Measurements from ENCODE around the gene ENPEP. TPM values are rescaled to one million over a fixed set of nuclear protein-coding genes. Genes with fewer than 3 reads are reported as not detected.

ENPEP gene
- total and polyA plus RNA-seq, 4 donors: 4.5 to 41.5 (median 25.5) TPM

DNA sequence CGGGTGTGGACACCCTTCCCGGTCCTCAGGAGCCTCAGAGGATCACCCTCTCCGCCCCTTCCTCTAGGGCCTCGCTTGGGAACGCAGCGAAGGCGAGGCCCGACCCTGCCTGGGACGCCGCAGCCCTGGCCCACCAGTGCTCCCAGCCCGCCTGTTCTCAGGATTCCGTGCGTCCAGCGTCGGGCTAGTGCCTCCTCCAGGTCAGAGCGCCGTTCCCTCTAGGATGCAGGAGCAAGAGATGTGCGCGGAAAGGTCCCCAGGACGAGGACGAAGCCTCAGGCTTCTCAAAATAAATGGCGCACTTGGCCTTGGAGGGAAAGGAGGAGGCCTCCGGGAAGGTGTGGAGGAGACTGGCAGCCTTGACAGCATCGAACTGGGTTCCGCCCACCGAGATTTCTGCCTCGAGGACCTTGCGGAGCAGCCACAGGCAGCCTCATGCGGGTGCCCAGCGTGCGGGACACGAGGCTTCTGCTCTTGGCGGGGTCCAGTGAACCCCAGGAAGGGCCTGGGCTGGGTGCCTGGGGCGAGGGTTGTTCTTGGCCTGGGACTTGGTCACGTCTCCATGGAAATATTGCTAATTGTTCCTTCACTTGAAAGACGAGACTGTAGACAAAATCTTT is 111.8 kb downstream of the ENPEP start (continued):
- TF ChIP-seq, protein P1, sequence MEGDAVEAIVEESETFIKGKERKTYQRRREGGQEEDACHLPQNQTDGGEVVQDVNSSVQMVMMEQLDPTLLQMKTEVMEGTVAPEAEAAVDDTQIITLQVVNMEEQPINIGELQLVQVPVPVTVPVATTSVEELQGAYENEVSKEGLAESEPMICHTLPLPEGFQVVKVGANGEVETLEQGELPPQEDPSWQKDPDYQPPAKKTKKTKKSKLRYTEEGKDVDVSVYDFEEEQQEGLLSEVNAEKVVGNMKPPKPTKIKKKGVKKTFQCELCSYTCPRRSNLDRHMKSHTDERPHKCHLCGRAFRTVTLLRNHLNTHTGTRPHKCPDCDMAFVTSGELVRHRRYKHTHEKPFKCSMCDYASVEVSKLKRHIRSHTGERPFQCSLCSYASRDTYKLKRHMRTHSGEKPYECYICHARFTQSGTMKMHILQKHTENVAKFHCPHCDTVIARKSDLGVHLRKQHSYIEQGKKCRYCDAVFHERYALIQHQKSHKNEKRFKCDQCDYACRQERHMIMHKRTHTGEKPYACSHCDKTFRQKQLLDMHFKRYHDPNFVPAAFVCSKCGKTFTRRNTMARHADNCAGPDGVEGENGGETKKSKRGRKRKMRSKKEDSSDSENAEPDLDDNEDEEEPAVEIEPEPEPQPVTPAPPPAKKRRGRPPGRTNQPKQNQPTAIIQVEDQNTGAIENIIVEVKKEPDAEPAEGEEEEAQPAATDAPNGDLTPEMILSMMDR (IDR thresholded peaks at IDR 0.05; ENCODE audit: low read depth, low read length, missing input control): no peak

DNA sequence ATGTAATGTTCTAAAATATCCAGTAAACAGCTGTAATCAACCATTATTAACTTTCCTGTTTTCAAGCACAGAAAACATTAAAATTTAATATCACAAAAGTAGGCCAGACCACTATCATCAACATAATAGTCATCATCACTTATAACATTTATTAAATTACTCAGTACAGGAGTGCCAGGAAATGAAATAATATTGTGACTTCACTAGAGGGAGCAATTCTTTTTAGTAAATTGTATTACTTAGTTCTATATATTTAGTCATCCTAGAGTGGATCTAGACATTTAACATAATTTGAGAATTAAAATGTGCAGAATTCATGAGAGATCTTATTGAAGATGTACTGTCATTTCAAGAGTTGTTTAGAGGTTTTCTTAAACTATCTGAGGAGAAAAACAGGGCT is 113.3 kb downstream of the ENPEP start:
- Histone ChIP-seq H3K27ac (ENCODE audit: low read depth in 1 of 2, low read length in 2 of 2) (no peak overlapping the region), H3K9ac (ENCODE audit: low read depth in 1 of 2, low read length in 2 of 2) (no peak overlapping the region), H3K4me3 (ENCODE audit: low read depth in 1 of 3, low read length in 3 of 3) (no peak overlapping the region), H3K36me3 (ENCODE audit: control insufficient read depth in 4 of 4, insufficient read depth in 3 of 4, low read depth in 1 of 4, low read length in 3 of 4) (no peaks in the 10 kb centered on the region), H3K9me3 (ENCODE audit: control insufficient read depth in 4 of 4, low read length in 3 of 4) (no peaks in the 10 kb centered on the region), H3K4me1 (ENCODE audit: control insufficient read depth in 4 of 4, insufficient read depth in 4 of 4, low read length in 3 of 4) (peaks cover 0 to 5% (median 3%) of the 10 kb centered on the region in 4 donors), H3K27me3 (ENCODE audit: control insufficient read depth in 4 of 4, insufficient read depth in 4 of 4, low read length in 3 of 4) (peaks cover 0 to 2% (median 0%) of the 10 kb centered on the region in 4 donors)
- no peak for DNase-seq (ENCODE audit: low spot score)
- TF ChIP-seq FOXA1 (IDR thresholded peaks at IDR 0.05): no peak
- TF ChIP-seq RXRA (IDR thresholded peaks at IDR 0.05): no peak
- TF ChIP-seq, protein P2, sequence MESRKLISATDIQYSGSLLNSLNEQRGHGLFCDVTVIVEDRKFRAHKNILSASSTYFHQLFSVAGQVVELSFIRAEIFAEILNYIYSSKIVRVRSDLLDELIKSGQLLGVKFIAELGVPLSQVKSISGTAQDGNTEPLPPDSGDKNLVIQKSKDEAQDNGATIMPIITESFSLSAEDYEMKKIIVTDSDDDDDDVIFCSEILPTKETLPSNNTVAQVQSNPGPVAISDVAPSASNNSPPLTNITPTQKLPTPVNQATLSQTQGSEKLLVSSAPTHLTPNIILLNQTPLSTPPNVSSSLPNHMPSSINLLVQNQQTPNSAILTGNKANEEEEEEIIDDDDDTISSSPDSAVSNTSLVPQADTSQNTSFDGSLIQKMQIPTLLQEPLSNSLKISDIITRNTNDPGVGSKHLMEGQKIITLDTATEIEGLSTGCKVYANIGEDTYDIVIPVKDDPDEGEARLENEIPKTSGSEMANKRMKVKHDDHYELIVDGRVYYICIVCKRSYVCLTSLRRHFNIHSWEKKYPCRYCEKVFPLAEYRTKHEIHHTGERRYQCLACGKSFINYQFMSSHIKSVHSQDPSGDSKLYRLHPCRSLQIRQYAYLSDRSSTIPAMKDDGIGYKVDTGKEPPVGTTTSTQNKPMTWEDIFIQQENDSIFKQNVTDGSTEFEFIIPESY (IDR thresholded peaks at IDR 0.05): no peak
- TF ChIP-seq, protein P1 (IDR thresholded peaks at IDR 0.05; ENCODE audit: low read depth, low read length, missing input control): no peak
- TF ChIP-seq HNF4G (IDR thresholded peaks at IDR 0.05): no peak
- TF ChIP-seq RAD21 (IDR thresholded peaks at IDR 0.05): no peak

DNA sequence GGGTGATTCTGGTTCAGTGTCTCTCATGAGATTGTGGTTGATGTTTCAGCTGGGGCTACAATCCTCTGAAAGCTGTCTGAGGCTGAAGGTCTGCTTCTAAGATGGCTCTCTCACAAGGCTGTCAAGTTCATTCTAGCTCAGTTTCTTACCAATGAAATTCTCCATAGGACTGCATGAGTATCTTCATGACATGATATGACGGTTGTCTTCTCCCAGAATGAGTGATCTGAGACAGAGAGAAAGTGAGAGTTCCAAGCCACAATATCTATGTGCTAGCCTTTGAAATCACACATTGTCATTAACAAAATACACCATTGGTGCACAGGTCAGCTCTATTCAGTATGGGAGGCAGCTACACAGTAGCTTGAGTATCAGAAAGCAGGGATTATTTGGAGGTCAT is 119.6 kb downstream of the ENPEP start:
- Histone ChIP-seq H3K27me3 (ENCODE audit: control insufficient read depth in 4 of 4, insufficient read depth in 4 of 4, low read length in 3 of 4) (peaks cover 0 to 5% (median under 1%) of the 10 kb centered on the region in 4 donors), H3K9ac (ENCODE audit: low read depth in 1 of 2, low read length in 2 of 2) (no peak overlapping the region), H3K36me3 (ENCODE audit: control insufficient read depth in 4 of 4, insufficient read depth in 3 of 4, low read depth in 1 of 4, low read length in 3 of 4) (no peaks in the 10 kb centered on the region), H3K9me3 (ENCODE audit: control insufficient read depth in 4 of 4, low read length in 3 of 4) (peaks cover 3 to 11% (median 7%) of the 10 kb centered on the region in 4 donors), H3K4me1 (ENCODE audit: control insufficient read depth in 4 of 4, insufficient read depth in 4 of 4, low read length in 3 of 4) (no peaks in the 10 kb centered on the region), H3K27ac (ENCODE audit: low read depth in 1 of 2, low read length in 2 of 2) (no peak overlapping the region), H3K4me3 (ENCODE audit: low read depth in 1 of 3, low read length in 3 of 3) (no peak overlapping the region)
- no peak for TF ChIP-seq FOXA1 (IDR thresholded peaks at IDR 0.05)
- no peak for TF ChIP-seq FOXA2 (IDR thresholded peaks at IDR 0.05)
- TF ChIP-seq, protein P1 (IDR thresholded peaks at IDR 0.05; ENCODE audit: low read depth, low read length, missing input control): no peak
- no peak for TF ChIP-seq TAF1 (conservative IDR thresholded peaks at IDR 0.05)
- TF ChIP-seq, protein P3, sequence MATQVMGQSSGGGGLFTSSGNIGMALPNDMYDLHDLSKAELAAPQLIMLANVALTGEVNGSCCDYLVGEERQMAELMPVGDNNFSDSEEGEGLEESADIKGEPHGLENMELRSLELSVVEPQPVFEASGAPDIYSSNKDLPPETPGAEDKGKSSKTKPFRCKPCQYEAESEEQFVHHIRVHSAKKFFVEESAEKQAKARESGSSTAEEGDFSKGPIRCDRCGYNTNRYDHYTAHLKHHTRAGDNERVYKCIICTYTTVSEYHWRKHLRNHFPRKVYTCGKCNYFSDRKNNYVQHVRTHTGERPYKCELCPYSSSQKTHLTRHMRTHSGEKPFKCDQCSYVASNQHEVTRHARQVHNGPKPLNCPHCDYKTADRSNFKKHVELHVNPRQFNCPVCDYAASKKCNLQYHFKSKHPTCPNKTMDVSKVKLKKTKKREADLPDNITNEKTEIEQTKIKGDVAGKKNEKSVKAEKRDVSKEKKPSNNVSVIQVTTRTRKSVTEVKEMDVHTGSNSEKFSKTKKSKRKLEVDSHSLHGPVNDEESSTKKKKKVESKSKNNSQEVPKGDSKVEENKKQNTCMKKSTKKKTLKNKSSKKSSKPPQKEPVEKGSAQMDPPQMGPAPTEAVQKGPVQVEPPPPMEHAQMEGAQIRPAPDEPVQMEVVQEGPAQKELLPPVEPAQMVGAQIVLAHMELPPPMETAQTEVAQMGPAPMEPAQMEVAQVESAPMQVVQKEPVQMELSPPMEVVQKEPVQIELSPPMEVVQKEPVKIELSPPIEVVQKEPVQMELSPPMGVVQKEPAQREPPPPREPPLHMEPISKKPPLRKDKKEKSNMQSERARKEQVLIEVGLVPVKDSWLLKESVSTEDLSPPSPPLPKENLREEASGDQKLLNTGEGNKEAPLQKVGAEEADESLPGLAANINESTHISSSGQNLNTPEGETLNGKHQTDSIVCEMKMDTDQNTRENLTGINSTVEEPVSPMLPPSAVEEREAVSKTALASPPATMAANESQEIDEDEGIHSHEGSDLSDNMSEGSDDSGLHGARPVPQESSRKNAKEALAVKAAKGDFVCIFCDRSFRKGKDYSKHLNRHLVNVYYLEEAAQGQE (IDR thresholded peaks at IDR 0.05): no peak
- TF ChIP-seq, protein P2 (IDR thresholded peaks at IDR 0.05): no peak
- no peak for TF ChIP-seq GABPA (IDR thresholded peaks at IDR 0.05 in 1 of 2, conservative IDR thresholded peaks at IDR 0.05 in 1 of 2)
- no peak for TF ChIP-seq RAD21 (IDR thresholded peaks at IDR 0.05)
- no peak for TF ChIP-seq EGR1 (IDR thresholded peaks at IDR 0.05; ENCODE audit: low read depth in 2 of 2)
- TF ChIP-seq HNF4G (IDR thresholded peaks at IDR 0.05): no peak
- TF ChIP-seq HNF4A (conservative IDR thresholded peaks at IDR 0.05): no peak
- TF ChIP-seq NR2F2 (IDR thresholded peaks at IDR 0.05): no peak
- no peak for DNase-seq (ENCODE audit: low spot score)
- WGBS: 78% methylated on average over 1 of the region's 1 CpG
